Uterus (tissue), 2 donors: Measurements from ENCODE around the gene NSFL1C.

Experiments used
- CTCF ChIP-seq, 4 experiments: fragments of 200-600 bp in 2 of 4; fragments of 450-650 bp in 2 of 4; sonication (generic) in 2 of 4; IDR thresholded peaks; one replicate each; pipeline ENCODE4 v1.5.1; 2016 to 2019; ENCODE audit warnings: antibody characterized with exemption in 4 of 4, mild to moderate bottlenecking in 2 of 4, moderate library complexity in 1 of 4
- POLR2A ChIP-seq, 2 donors: fragments of 450-650 bp; IDR thresholded peaks; one replicate each; pipeline ENCODE4 v1.6.1; 2016; ENCODE audit warnings: antibody characterized with exemption in 2 of 2, mild to moderate bottlenecking in 1 of 2, moderate library complexity in 1 of 2

GRCh38 chr20:1489325-1489724 is 22.7 kb upstream of the NSFL1C start:
- no peak for TF ChIP-seq POLR2A (IDR thresholded peaks at IDR 0.05)
- no peak for TF ChIP-seq CTCF (IDR thresholded peaks at IDR 0.05)
